Measurements from ENCODE around the gene NRXN3. TPM values are rescaled to one million over a fixed set of nuclear protein-coding genes. Genes with fewer than 3 reads are reported as not detected.

Gene NRXN3
- total RNA-seq, 1 donor from 2014 or later = 18.0 TPM

DNA sequence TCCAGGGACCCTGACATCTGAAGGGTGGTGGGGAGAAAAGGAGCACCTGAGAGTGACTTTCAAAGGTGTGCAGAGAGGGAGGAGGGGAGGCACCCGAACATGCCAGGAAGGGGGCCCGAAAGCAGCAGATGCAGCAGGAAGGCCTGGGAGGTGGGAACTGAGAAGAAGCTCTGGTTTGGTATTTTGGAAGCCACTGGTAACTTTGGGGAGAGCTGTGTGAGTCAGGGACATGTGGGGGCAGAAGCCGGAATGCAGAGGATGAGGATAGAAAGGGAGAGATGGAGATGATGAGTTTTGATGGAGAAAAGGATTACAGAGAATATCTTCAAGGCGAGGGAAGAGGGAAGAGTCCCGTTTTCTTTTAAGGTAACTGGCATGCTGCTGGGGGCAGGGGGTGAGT, 50.1 kb downstream of the NRXN3 start:
- Histone ChIP-seq H3K9me3 (ENCODE audit: insufficient read depth, low read depth, low read length) (peaks cover 2% of the 10 kb centered on the region), H2AFZ (ENCODE audit: low read depth, low read length) (no peak overlapping the region), H3K79me2 (ENCODE audit: insufficient read depth, low read length) (no peaks in the 10 kb centered on the region), H3K4me3 (ENCODE audit: insufficient read depth, low read depth, low read length) (no peak overlapping the region), H3K9ac (ENCODE audit: low read length) (no peak overlapping the region), H3K4me1 (ENCODE audit: insufficient read depth, low read length) (no peaks in the 10 kb centered on the region), H3K4me2 (ENCODE audit: low read length) (no peak overlapping the region), H4K20me1 (ENCODE audit: insufficient read depth, low read length) (no peaks in the 10 kb centered on the region), H3K36me3 (ENCODE audit: insufficient read depth, low read length) (no peaks in the 10 kb centered on the region), H3K27ac (ENCODE audit: low read depth, low read length) (no peak overlapping the region), H3K27me3 (ENCODE audit: insufficient read depth, low read length) (no peaks in the 10 kb centered on the region)
- H3K27me3 Mint-ChIP-seq (ENCODE audit: low read depth, unreplicated experiment) = peaks cover 2% of the 10 kb centered on the region
- H3K4me1 Mint-ChIP-seq (ENCODE audit: low read depth, unreplicated experiment) = no peaks in the 10 kb centered on the region
- no peak for FAIRE-seq
- H3K9me3 Mint-ChIP-seq (ENCODE audit: unreplicated experiment) = no peaks in the 10 kb centered on the region
- DNase-seq (ENCODE audit: low read depth) = no peak
- H3K4me3 Mint-ChIP-seq (ENCODE audit: unreplicated experiment) = no peak overlapping the region
- no peak for TF ChIP-seq EZH2 (IDR thresholded peaks at IDR 0.05; ENCODE audit: insufficient read depth, low read length)
- TF ChIP-seq, protein P1, sequence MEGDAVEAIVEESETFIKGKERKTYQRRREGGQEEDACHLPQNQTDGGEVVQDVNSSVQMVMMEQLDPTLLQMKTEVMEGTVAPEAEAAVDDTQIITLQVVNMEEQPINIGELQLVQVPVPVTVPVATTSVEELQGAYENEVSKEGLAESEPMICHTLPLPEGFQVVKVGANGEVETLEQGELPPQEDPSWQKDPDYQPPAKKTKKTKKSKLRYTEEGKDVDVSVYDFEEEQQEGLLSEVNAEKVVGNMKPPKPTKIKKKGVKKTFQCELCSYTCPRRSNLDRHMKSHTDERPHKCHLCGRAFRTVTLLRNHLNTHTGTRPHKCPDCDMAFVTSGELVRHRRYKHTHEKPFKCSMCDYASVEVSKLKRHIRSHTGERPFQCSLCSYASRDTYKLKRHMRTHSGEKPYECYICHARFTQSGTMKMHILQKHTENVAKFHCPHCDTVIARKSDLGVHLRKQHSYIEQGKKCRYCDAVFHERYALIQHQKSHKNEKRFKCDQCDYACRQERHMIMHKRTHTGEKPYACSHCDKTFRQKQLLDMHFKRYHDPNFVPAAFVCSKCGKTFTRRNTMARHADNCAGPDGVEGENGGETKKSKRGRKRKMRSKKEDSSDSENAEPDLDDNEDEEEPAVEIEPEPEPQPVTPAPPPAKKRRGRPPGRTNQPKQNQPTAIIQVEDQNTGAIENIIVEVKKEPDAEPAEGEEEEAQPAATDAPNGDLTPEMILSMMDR (IDR thresholded peaks at IDR 0.05; ENCODE audit: insufficient read depth, low read depth, low read length) = no peak
- no peaks in the 10 kb centered on the region for H3K36me3 Mint-ChIP-seq (ENCODE audit: low read depth, unreplicated experiment)
- no peak overlapping the region for H3K27ac Mint-ChIP-seq (ENCODE audit: unreplicated experiment)

- H2AFZ ChIP-seq (ENCODE audit: low read depth, low read length) = no peak overlapping the region
- H3K27ac Mint-ChIP-seq (ENCODE audit: unreplicated experiment) = no peak overlapping the region
- H3K27ac ChIP-seq (ENCODE audit: low read depth, low read length) = no peak overlapping the region
- H3K27me3 ChIP-seq (ENCODE audit: insufficient read depth, low read length) = no peaks in the 10 kb centered on the region
- peaks cover 8% of the 10 kb centered on the region for H3K27me3 Mint-ChIP-seq (ENCODE audit: low read depth, unreplicated experiment)
- DNase-seq (ENCODE audit: low read depth) (no peak), FAIRE-seq (no peak)
- H4K20me1 ChIP-seq (ENCODE audit: insufficient read depth, low read length) = no peaks in the 10 kb centered on the region
- H3K4me3 ChIP-seq (ENCODE audit: insufficient read depth, low read depth, low read length) = no peak overlapping the region
- H3K4me1 ChIP-seq (ENCODE audit: insufficient read depth, low read length) = no peaks in the 10 kb centered on the region
- no peaks in the 10 kb centered on the region for H3K9me3 Mint-ChIP-seq (ENCODE audit: unreplicated experiment)
- TF ChIP-seq EZH2 (IDR thresholded peaks at IDR 0.05; ENCODE audit: insufficient read depth, low read length) = no peak
- TF ChIP-seq, protein P1 (IDR thresholded peaks at IDR 0.05; ENCODE audit: insufficient read depth, low read depth, low read length) = no peak
- no peaks in the 10 kb centered on the region for H3K36me3 ChIP-seq (ENCODE audit: insufficient read depth, low read length)
- no peaks in the 10 kb centered on the region for H3K79me2 ChIP-seq (ENCODE audit: insufficient read depth, low read length)
- no peaks in the 10 kb centered on the region for H3K36me3 Mint-ChIP-seq (ENCODE audit: low read depth, unreplicated experiment)
- no peaks in the 10 kb centered on the region for H3K4me1 Mint-ChIP-seq (ENCODE audit: low read depth, unreplicated experiment)
- H3K4me2 ChIP-seq (ENCODE audit: low read length) = no peak overlapping the region
- H3K9me3 ChIP-seq (ENCODE audit: insufficient read depth, low read depth, low read length) = peaks cover 2% of the 10 kb centered on the region
- H3K9ac ChIP-seq (ENCODE audit: low read length) = no peak overlapping the region
- no peak overlapping the region for H3K4me3 Mint-ChIP-seq (ENCODE audit: unreplicated experiment)
These were observed 52.6 kb downstream of the NRXN3 start for GRCh38 chr14:78222746-78223145.

GRCh38 chr14:78227248-78228077, 57.3 kb downstream of the NRXN3 start:
- Histone ChIP-seq H3K79me2 (ENCODE audit: insufficient read depth, low read length) (no peaks in the 10 kb centered on the region), H3K9ac (ENCODE audit: low read length) (no peak overlapping the region), H3K4me3 (ENCODE audit: insufficient read depth, low read depth, low read length) (no peak overlapping the region), H2AFZ (ENCODE audit: low read depth, low read length) (no peak overlapping the region), H3K36me3 (ENCODE audit: insufficient read depth, low read length) (no peaks in the 10 kb centered on the region), H3K9me3 (ENCODE audit: insufficient read depth, low read depth, low read length) (no peaks in the 10 kb centered on the region), H3K4me2 (ENCODE audit: low read length) (no peak overlapping the region), H3K27me3 (ENCODE audit: insufficient read depth, low read length) (no peaks in the 10 kb centered on the region), H3K4me1 (ENCODE audit: insufficient read depth, low read length) (no peaks in the 10 kb centered on the region), H4K20me1 (ENCODE audit: insufficient read depth, low read length) (no peaks in the 10 kb centered on the region), H3K27ac (ENCODE audit: low read depth, low read length) (no peak overlapping the region)
- TF ChIP-seq, protein P1 (IDR thresholded peaks at IDR 0.05; ENCODE audit: insufficient read depth, low read depth, low read length) = no peak
- TF ChIP-seq EZH2 (IDR thresholded peaks at IDR 0.05; ENCODE audit: insufficient read depth, low read length) = no peak
- Mint-ChIP-seq H3K36me3 (ENCODE audit: low read depth, unreplicated experiment) (no peaks in the 10 kb centered on the region), H3K4me1 (ENCODE audit: low read depth, unreplicated experiment) (no peaks in the 10 kb centered on the region), H3K27me3 (ENCODE audit: low read depth, unreplicated experiment) (peaks cover 30% of the 10 kb centered on the region), H3K27ac (ENCODE audit: unreplicated experiment) (no peak overlapping the region), H3K4me3 (ENCODE audit: unreplicated experiment) (no peak overlapping the region), H3K9me3 (ENCODE audit: unreplicated experiment) (no peaks in the 10 kb centered on the region)
- DNase-seq (ENCODE audit: low read depth) (no peak), FAIRE-seq (no peak)

Data from astrocyte (in vitro differentiated cells and primary cell).